Esophagus (tissue), 2 donors: ENCODE measurements around the gene ADAM12. TPM values are rescaled to one million over a fixed set of nuclear protein-coding genes. Genes with fewer than 3 reads are reported as not detected.

Experiments
- H3K27ac ChIP-seq, 2 donors: one replicate each; pipeline ENCODE4 v1.5.1; 2013; ENCODE audit warnings: low read depth in 2 of 2, mild to moderate bottlenecking in 2 of 2, inconsistent platforms in 1 of 2, low read length in 1 of 2, moderate library complexity in 1 of 2
- H3K27me3 ChIP-seq, 2 donors: one replicate each; pipeline ENCODE4 v1.6.1; 2013; ENCODE audit warnings: low read length in 2 of 2, control low read depth in 1 of 2, mild to moderate bottlenecking in 1 of 2; ENCODE audit not compliant: insufficient read depth in 2 of 2, control insufficient read depth in 1 of 2
- H3K36me3 ChIP-seq, 2 donors: one replicate each; pipeline ENCODE4 v1.6.1; 2013; ENCODE audit warnings: low read length in 1 of 2; ENCODE audit not compliant: control insufficient read depth in 2 of 2, insufficient read depth in 2 of 2
- H3K4me1 ChIP-seq, 2 donors: one replicate each; pipeline ENCODE4 v1.6.1; 2013; ENCODE audit warnings: low read length in 1 of 2; ENCODE audit not compliant: control insufficient read depth in 2 of 2, insufficient read depth in 2 of 2
- H3K4me3 ChIP-seq, 2 donors: one replicate each; pipeline ENCODE4 v1.5.1; 2013; ENCODE audit warnings: low read length in 2 of 2, mild to moderate bottlenecking in 2 of 2, low read depth in 1 of 2, moderate library complexity in 1 of 2
- H3K9me3 ChIP-seq, 2 donors: one replicate each; pipeline ENCODE4 v1.6.1; 2013; ENCODE audit warnings: mild to moderate bottlenecking in 2 of 2, low read depth in 1 of 2, low read length in 1 of 2, moderate library complexity in 1 of 2; ENCODE audit not compliant: control insufficient read depth in 2 of 2, insufficient read depth in 1 of 2
- WGBS, 2 donors: extraction: QIAGEN DNeasy Blood & Tissue Kit; methylation state at CpG; one replicate each; pipeline ENCODE4 v1.1.7; 2013; 5-methylcytosine and 5-hydroxymethylcytosine counted together
- polyA plus RNA-seq, 2 donors: library from polyadenylated mRNA; stranded (reverse); fragments of 200-250 nt; gene quantifications; one replicate each; pipeline ENCODE4 v1.2.3, GENCODE V29; 2013
- donor health status: healthy with polysubstance abuse.
- donor health status: Bipolar disorder and iron deficiency.

ADAM12 gene
- polyA plus RNA-seq, 2 donors = under 0.01 to 0.06 TPM

- no peaks in the 10 kb centered on the region for H3K9me3 ChIP-seq
- WGBS, 2 donors = 84 to 89% methylated on average over 10 of the region's 10 CpGs
- H3K4me3 ChIP-seq = no peak overlapping the region
- no peaks in the 10 kb centered on the region for H3K27me3 ChIP-seq
- no peaks in the 10 kb centered on the region for H3K4me1 ChIP-seq
- H3K36me3 ChIP-seq = no peaks in the 10 kb centered on the region
- H3K27ac ChIP-seq = no peak overlapping the region
Observed at GRCh38 chr10:126210051-126210651, 178.1 kb downstream of the ADAM12 start.

- no peak overlapping the region for H3K27ac ChIP-seq
- no peak overlapping the region for H3K4me3 ChIP-seq
- no peaks in the 10 kb centered on the region for H3K4me1 ChIP-seq
- no peaks in the 10 kb centered on the region for H3K9me3 ChIP-seq
- WGBS, 2 donors = 66% methylated on average over 4 of the region's 4 CpGs
- no peaks in the 10 kb centered on the region for H3K27me3 ChIP-seq
- H3K36me3 ChIP-seq = no peaks in the 10 kb centered on the region
Observed at GRCh38 chr10:126209451-126209850, 178.8 kb downstream of the ADAM12 start.

- H3K36me3 ChIP-seq = no peaks in the 10 kb centered on the region
- H3K27me3 ChIP-seq = no peaks in the 10 kb centered on the region
- H3K9me3 ChIP-seq = no peaks in the 10 kb centered on the region
- no peak overlapping the region for H3K4me3 ChIP-seq
- no peaks in the 10 kb centered on the region for H3K4me1 ChIP-seq
- 50 to 61% methylated on average over 4 of the region's 4 CpGs for WGBS, 2 donors
- no peak overlapping the region for H3K27ac ChIP-seq
Observed at GRCh38 chr10:126208726-126209302, 179.5 kb downstream of the ADAM12 start.

DNA sequence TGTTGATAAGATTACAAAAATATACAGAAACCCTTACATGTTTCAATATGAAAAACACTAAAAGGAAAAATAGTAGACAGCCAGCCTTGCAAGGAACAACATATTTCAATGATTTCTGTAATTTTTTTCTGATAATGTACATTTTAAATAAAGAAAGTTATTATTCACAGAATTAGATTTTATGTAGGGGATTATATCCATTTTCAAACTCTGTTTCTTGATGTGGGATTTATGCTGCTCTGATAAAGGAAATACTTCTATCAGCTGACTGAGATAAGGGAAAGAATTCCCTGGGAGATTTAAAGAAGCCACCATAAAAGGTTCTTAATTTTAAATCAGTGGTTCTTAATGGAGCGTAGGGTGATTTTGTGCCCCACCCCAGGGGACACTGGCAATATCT, 180.4 kb downstream of the ADAM12 start:
- Histone ChIP-seq H3K9me3 (no peaks in the 10 kb centered on the region), H3K4me3 (no peak overlapping the region), H3K27me3 (no peaks in the 10 kb centered on the region), H3K36me3 (no peaks in the 10 kb centered on the region), H3K4me1 (no peaks in the 10 kb centered on the region), H3K27ac (no peak overlapping the region)
- WGBS, 2 donors = 76 to 85% methylated on average over 1 of the region's 1 CpG

- Histone ChIP-seq H3K4me1 (no peaks in the 10 kb centered on the region), H3K4me3 (no peak overlapping the region), H3K27me3 (no peaks in the 10 kb centered on the region), H3K36me3 (no peaks in the 10 kb centered on the region), H3K27ac (no peak overlapping the region), H3K9me3 (no peaks in the 10 kb centered on the region)
- WGBS, 2 donors = 75 to 81% methylated on average over 3 of the region's 3 CpGs
Observed at GRCh38 chr10:126207313-126207771, 180.9 kb downstream of the ADAM12 start.

DNA sequence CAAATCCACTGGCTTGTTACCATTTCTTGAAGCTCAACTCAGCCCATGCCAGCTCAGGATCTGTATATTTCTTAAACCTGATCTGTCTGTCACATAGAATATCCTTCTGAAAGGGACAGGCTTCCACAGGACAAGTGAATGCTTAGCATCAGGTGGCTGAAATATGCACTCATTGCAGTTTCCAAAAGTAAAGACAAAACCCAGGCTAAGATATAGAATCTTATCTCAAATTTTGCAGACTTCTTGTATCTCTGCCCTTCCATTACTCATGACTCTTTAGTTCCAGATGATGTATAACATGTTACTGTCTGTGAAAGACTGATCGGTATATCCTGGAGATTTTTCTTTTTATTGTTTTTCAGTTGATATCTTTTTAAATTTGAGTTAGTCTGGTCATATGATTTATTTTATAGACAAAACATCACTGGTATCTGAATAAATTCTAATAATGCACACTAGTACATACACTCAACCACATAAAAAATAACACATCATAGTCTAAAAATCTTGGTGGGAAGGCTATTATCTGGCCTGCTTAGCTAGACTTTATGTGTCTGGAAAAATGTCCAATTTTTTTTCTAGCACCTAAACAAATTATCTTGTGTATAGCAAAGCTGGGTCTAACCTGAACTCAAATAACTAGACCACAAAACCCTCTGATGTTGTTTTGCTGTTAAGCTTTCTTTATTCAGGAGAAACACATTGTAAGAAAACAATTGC, 182.6 kb downstream of the ADAM12 start:
- Histone ChIP-seq H3K4me1 (no peaks in the 10 kb centered on the region), H3K4me3 (no peak overlapping the region), H3K27ac (no peak overlapping the region), H3K27me3 (no peaks in the 10 kb centered on the region), H3K36me3 (no peaks in the 10 kb centered on the region), H3K9me3 (no peaks in the 10 kb centered on the region)
- WGBS, 2 donors = 94 to 97% methylated on average over 1 of the region's 1 CpG

GRCh38 chr10:126204320-126204719, 184.0 kb downstream of the ADAM12 start:
- no peaks in the 10 kb centered on the region for H3K9me3 ChIP-seq
- no peaks in the 10 kb centered on the region for H3K4me1 ChIP-seq
- H3K27ac ChIP-seq = no peak overlapping the region
- WGBS, 2 donors = 61 to 66% methylated on average over 4 of the region's 4 CpGs
- H3K4me3 ChIP-seq = no peak overlapping the region
- no peaks in the 10 kb centered on the region for H3K27me3 ChIP-seq
- no peaks in the 10 kb centered on the region for H3K36me3 ChIP-seq

GRCh38 chr10:126203746-126204145, 184.5 kb downstream of the ADAM12 start:
- no peaks in the 10 kb centered on the region for H3K9me3 ChIP-seq
- H3K27me3 ChIP-seq = no peaks in the 10 kb centered on the region
- H3K4me1 ChIP-seq = no peaks in the 10 kb centered on the region
- H3K27ac ChIP-seq = no peak overlapping the region
- 95 to 98% methylated on average over 7 of the region's 7 CpGs for WGBS, 2 donors
- no peak overlapping the region for H3K4me3 ChIP-seq
- H3K36me3 ChIP-seq = no peaks in the 10 kb centered on the region

- no peaks in the 10 kb centered on the region for H3K9me3 ChIP-seq
- 74 to 78% methylated on average over 8 of the region's 8 CpGs for WGBS, 2 donors
- H3K27ac ChIP-seq = no peak overlapping the region
- H3K27me3 ChIP-seq = no peaks in the 10 kb centered on the region
- no peak overlapping the region for H3K4me3 ChIP-seq
- no peaks in the 10 kb centered on the region for H3K4me1 ChIP-seq
- H3K36me3 ChIP-seq = no peaks in the 10 kb centered on the region
Observed at GRCh38 chr10:126201603-126202002, 186.7 kb downstream of the ADAM12 start.
